Stimulated activated CD8-positive, alpha-beta memory T cell treated with anti-CD3 and anti-CD28 coated beads, Interleukin-7, amount 100 ng/mL, for 24 hours (primary cell): ENCODE measurements around the gene MEDAG.

Experiments used
- DNase-seq: peaks from one replicate; pipeline ENCODE4 v3.0.0-alpha.2; 2020; ENCODE audit warnings: low read depth

The MEDAG gene

GRCh38 chr13:30957258-30957943, 51.3 kb downstream of the MEDAG start:
- no peak for DNase-seq

- no peak for DNase-seq
These were observed 53.6 kb downstream of the MEDAG start for GRCh38 chr13:30959678-30960077.

GRCh38 chr13:30963791-30964190, 57.7 kb downstream of the MEDAG start:
- no peak for DNase-seq

DNA sequence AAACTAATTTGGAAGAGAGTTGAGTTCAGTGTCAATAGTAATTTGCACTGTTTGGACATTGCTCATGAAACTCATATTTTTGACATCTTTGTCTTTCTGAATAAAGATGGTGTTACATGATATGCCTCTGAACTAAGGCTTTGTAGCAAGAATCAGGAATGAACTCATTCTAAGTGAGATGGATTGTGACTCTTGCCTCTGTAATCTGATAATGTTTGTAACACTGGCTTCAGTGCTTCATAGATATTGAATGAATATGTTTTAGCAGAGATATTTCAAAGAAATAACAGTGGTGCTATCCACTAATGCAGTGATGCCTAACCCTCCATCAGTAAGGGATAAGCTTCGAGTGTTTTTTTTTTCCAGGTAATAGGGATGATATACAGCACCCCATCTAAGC, 59.3 kb downstream of the MEDAG start:
- no peak for DNase-seq

- DNase-seq: no peak
These were observed 60.0 kb downstream of the MEDAG start for GRCh38 chr13:30966101-30966500.

- no peak for DNase-seq
These were observed 62.8 kb downstream of the MEDAG start for GRCh38 chr13:30968846-30969245.

DNA sequence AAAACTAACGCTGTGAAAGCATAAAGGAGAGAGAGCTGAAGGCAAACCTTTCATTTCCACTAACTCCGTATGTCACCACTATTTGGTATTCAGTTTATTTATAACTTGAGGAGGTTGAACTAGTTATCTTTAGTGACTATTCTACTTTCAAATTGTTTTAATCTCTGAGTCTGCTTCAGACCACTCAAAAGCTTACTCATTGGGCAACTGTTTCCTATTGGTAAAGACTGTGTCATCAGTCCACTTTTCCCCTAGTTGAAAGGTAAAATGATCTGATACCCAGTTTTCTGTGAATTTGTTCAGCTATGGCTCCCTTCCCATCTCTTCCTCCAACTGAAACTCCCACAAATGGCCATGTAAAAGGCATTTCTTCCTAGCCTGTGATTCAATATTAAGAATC, 65.5 kb downstream of the MEDAG start:
- DNase-seq: no peak

- DNase-seq: no peak
These were observed 66.9 kb downstream of the MEDAG start for GRCh38 chr13:30972888-30973377.

DNA sequence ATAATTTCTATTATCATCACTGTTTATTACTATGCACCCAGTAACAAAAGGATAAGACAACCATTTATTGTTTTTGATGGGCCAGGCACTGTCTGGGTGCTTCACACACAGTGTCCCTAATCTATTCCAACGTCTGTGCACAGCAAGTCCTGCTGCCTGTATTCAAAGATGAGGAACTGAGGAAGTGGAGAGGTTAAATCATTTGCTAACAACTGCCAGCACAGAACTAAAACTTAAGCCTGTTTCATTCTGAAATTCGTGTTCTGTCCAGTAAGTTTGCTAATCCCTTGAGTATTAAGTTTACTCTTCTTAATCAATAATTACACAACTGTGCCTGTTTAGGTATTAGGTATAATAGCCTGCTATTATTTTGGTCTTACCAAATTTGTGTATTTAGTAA, 68.3 kb downstream of the MEDAG start:
- no peak for DNase-seq
